ENCODE results near the gene ADAMTSL1. TPM values are rescaled to one million over a fixed set of nuclear protein-coding genes. Genes with fewer than 3 reads are reported as not detected.

Gene ADAMTSL1
- total and polyA plus RNA-seq, 4 donors: 0.31 to 3.4 (median 1.9) TPM

DNA sequence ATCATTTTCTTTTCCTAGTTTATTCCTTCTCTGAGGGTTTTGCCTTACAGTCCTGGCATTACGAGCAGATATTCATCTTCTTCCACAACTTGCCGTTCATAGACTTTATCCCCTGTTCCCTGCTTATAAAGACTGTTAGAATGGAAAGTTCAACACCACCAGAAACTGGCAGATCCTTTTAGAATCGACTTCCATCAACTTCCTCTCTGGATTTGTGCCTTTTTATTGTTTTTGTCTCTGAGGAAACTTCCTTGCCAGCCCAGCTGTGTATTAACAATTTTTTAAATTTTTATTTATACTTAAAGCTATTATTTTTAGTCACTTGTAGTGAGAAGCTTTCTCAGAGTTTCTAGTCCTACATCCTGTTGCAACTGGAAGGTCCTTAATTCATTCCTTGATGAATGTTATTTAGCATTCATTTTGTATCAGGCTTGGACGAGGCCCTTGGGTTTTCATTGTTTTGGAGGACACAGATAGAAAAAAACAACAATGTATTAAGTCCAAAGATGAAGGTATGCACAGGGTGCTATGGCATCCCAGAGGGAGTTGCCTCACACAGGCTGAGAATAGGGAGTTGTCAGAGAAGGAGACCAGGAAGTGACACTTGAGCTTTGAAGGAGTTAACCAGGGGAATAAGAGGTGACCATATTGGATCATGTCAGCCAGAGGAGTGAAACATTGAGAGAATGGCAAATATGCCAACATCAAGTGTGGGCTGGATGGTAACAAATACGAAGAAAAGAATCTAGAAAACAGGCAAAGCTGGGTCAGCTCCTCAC is 81.3 kb downstream of the ADAMTSL1 start:
- H3K9me3 ChIP-seq (ENCODE audit: control insufficient read depth in 4 of 4, low read length in 3 of 4): no peaks in the 10 kb centered on the region
- H3K4me1 ChIP-seq (ENCODE audit: control insufficient read depth in 4 of 4, insufficient read depth in 4 of 4, low read length in 3 of 4): no peaks in the 10 kb centered on the region
- H3K9ac ChIP-seq (ENCODE audit: low read depth in 1 of 2, low read length in 2 of 2): no peak overlapping the region
- no peaks in the 10 kb centered on the region for H3K27me3 ChIP-seq (ENCODE audit: control insufficient read depth in 4 of 4, insufficient read depth in 4 of 4, low read length in 3 of 4)
- no peak overlapping the region for H3K27ac ChIP-seq (ENCODE audit: low read depth in 1 of 2, low read length in 2 of 2)
- no peak overlapping the region for H3K4me3 ChIP-seq (ENCODE audit: low read depth in 1 of 3, low read length in 3 of 3)
- 63% methylated on average over 5 of the region's 5 CpGs for WGBS
- no peak for TF ChIP-seq HNF4A (conservative IDR thresholded peaks at IDR 0.05)
- TF ChIP-seq, protein P1, sequence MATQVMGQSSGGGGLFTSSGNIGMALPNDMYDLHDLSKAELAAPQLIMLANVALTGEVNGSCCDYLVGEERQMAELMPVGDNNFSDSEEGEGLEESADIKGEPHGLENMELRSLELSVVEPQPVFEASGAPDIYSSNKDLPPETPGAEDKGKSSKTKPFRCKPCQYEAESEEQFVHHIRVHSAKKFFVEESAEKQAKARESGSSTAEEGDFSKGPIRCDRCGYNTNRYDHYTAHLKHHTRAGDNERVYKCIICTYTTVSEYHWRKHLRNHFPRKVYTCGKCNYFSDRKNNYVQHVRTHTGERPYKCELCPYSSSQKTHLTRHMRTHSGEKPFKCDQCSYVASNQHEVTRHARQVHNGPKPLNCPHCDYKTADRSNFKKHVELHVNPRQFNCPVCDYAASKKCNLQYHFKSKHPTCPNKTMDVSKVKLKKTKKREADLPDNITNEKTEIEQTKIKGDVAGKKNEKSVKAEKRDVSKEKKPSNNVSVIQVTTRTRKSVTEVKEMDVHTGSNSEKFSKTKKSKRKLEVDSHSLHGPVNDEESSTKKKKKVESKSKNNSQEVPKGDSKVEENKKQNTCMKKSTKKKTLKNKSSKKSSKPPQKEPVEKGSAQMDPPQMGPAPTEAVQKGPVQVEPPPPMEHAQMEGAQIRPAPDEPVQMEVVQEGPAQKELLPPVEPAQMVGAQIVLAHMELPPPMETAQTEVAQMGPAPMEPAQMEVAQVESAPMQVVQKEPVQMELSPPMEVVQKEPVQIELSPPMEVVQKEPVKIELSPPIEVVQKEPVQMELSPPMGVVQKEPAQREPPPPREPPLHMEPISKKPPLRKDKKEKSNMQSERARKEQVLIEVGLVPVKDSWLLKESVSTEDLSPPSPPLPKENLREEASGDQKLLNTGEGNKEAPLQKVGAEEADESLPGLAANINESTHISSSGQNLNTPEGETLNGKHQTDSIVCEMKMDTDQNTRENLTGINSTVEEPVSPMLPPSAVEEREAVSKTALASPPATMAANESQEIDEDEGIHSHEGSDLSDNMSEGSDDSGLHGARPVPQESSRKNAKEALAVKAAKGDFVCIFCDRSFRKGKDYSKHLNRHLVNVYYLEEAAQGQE (IDR thresholded peaks at IDR 0.05): no peak
- no peak for DNase-seq (ENCODE audit: low spot score)
- H3K36me3 ChIP-seq (ENCODE audit: control insufficient read depth in 4 of 4, insufficient read depth in 3 of 4, low read depth in 1 of 4, low read length in 3 of 4): no peaks in the 10 kb centered on the region

DNA sequence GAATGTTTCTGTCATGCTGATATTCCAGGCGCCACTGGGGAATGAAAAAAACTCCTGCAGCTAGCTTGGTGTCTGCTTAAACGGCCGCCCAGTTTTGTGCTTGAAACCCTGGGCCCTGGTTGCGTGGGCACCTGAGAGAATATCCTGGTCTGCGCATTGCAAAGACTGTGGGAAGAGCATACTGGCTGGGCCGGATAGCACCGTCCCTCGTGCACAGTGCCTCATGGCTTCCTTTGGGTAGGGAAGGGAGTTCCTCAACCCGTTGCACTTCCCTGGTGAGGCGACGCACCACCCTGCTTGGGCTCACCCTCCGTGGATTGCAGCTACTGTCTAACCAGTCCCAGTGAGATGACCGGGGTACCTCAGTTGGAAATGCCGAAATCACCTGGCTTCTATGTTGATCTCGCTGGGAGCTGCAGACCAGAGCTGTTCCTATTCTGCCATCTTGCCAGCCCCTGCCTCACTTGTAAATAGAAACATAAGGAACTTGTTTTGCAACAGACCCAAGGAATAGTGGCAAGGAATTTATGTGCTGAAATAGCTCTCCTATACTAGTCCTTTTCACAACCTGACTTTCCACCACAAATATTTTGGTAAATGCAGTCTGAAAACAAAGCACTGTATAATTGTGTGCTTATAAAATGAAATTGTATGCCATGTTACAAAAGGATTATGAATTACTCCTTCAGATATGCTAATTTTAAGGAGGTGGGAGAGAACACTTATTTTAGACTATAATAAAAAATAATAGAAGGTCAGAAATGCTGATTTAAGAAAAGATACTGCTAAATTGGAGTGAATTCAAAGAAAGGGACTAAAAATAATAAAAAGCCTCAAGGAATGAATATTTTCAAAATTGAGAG is 90.3 kb downstream of the ADAMTSL1 start:
- Histone ChIP-seq H3K4me3 (ENCODE audit: low read depth in 1 of 3, low read length in 3 of 3) (no peak overlapping the region), H3K27me3 (ENCODE audit: control insufficient read depth in 4 of 4, insufficient read depth in 4 of 4, low read length in 3 of 4) (no peaks in the 10 kb centered on the region), H3K9me3 (ENCODE audit: control insufficient read depth in 4 of 4, low read length in 3 of 4) (no peaks in the 10 kb centered on the region), H3K36me3 (ENCODE audit: control insufficient read depth in 4 of 4, insufficient read depth in 3 of 4, low read depth in 1 of 4, low read length in 3 of 4) (no peaks in the 10 kb centered on the region), H3K4me1 (ENCODE audit: control insufficient read depth in 4 of 4, insufficient read depth in 4 of 4, low read length in 3 of 4) (no peaks in the 10 kb centered on the region), H3K27ac (ENCODE audit: low read depth in 1 of 2, low read length in 2 of 2) (no peak overlapping the region), H3K9ac (ENCODE audit: low read depth in 1 of 2, low read length in 2 of 2) (no peak overlapping the region)
- no peak for DNase-seq (ENCODE audit: low spot score)
- no peak for TF ChIP-seq HNF4G (IDR thresholded peaks at IDR 0.05)
- no peak for TF ChIP-seq RAD21 (IDR thresholded peaks at IDR 0.05)
- TF ChIP-seq, protein P2, sequence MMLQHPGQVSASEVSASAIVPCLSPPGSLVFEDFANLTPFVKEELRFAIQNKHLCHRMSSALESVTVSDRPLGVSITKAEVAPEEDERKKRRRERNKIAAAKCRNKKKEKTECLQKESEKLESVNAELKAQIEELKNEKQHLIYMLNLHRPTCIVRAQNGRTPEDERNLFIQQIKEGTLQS (IDR thresholded peaks at IDR 0.05): no peak
- TF ChIP-seq EGR1 (IDR thresholded peaks at IDR 0.05; ENCODE audit: low read depth in 2 of 2): no peak
- no peak for TF ChIP-seq NR2F2 (IDR thresholded peaks at IDR 0.05)
- no peak for TF ChIP-seq YY1 (IDR thresholded peaks at IDR 0.05)
- no peak for TF ChIP-seq SP1 (IDR thresholded peaks at IDR 0.05)
- no peak for TF ChIP-seq GABPA (IDR thresholded peaks at IDR 0.05 in 1 of 2, conservative IDR thresholded peaks at IDR 0.05 in 1 of 2)
- no peak for TF ChIP-seq TAF1 (conservative IDR thresholded peaks at IDR 0.05)
- no peak for TF ChIP-seq RXRA (IDR thresholded peaks at IDR 0.05)
- TF ChIP-seq, protein P3, sequence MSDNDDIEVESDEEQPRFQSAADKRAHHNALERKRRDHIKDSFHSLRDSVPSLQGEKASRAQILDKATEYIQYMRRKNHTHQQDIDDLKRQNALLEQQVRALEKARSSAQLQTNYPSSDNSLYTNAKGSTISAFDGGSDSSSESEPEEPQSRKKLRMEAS (IDR thresholded peaks at IDR 0.05): no peak
- TF ChIP-seq FOXA2 (IDR thresholded peaks at IDR 0.05): no peak
- TF ChIP-seq, protein P4, sequence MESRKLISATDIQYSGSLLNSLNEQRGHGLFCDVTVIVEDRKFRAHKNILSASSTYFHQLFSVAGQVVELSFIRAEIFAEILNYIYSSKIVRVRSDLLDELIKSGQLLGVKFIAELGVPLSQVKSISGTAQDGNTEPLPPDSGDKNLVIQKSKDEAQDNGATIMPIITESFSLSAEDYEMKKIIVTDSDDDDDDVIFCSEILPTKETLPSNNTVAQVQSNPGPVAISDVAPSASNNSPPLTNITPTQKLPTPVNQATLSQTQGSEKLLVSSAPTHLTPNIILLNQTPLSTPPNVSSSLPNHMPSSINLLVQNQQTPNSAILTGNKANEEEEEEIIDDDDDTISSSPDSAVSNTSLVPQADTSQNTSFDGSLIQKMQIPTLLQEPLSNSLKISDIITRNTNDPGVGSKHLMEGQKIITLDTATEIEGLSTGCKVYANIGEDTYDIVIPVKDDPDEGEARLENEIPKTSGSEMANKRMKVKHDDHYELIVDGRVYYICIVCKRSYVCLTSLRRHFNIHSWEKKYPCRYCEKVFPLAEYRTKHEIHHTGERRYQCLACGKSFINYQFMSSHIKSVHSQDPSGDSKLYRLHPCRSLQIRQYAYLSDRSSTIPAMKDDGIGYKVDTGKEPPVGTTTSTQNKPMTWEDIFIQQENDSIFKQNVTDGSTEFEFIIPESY (IDR thresholded peaks at IDR 0.05): no peak
- TF ChIP-seq HNF4A (conservative IDR thresholded peaks at IDR 0.05): no peak
- TF ChIP-seq, protein P1 (IDR thresholded peaks at IDR 0.05): no peak
- TF ChIP-seq FOXA1 (IDR thresholded peaks at IDR 0.05): no peak
- TF ChIP-seq, protein P5, sequence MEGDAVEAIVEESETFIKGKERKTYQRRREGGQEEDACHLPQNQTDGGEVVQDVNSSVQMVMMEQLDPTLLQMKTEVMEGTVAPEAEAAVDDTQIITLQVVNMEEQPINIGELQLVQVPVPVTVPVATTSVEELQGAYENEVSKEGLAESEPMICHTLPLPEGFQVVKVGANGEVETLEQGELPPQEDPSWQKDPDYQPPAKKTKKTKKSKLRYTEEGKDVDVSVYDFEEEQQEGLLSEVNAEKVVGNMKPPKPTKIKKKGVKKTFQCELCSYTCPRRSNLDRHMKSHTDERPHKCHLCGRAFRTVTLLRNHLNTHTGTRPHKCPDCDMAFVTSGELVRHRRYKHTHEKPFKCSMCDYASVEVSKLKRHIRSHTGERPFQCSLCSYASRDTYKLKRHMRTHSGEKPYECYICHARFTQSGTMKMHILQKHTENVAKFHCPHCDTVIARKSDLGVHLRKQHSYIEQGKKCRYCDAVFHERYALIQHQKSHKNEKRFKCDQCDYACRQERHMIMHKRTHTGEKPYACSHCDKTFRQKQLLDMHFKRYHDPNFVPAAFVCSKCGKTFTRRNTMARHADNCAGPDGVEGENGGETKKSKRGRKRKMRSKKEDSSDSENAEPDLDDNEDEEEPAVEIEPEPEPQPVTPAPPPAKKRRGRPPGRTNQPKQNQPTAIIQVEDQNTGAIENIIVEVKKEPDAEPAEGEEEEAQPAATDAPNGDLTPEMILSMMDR (IDR thresholded peaks at IDR 0.05; ENCODE audit: low read depth, low read length, missing input control): no peak
- no peak for TF ChIP-seq JUND (IDR thresholded peaks at IDR 0.05)
- WGBS: 93% methylated on average over 15 of the region's 15 CpGs
